HL-60 (cell line): ENCODE measurements around the gene JPT2.

Source experiments
- DNase-seq, 2 experiments: peaks; one replicate each; pipeline ENCODE4 v3.0.0-alpha.2; 2010 to 2020; ENCODE audit warnings: low read depth in 1 of 2, low spot score in 1 of 2
- H3K27ac ChIP-seq: fragments of 250-450 bp; sonication (Bioruptor Pico); replicated peaks from 2 replicates; pipeline ENCODE4 v1.5.1; 2020; ENCODE audit warnings: mild to moderate bottlenecking, moderate library complexity
- H3K27me3 ChIP-seq: fragments of 250-450 bp; sonication (Bioruptor Pico); 2 replicates; pipeline ENCODE4 v1.5.1; 2021; ENCODE audit warnings: mild to moderate bottlenecking, moderate library complexity; ENCODE audit not compliant: insufficient read depth, poor library complexity, severe bottlenecking
- H3K4me3 ChIP-seq: replicated peaks from 2 replicates; pipeline ENCODE4 v1.5.1; 2011; ENCODE audit warnings: mild to moderate bottlenecking, control low read depth, low read length; ENCODE audit not compliant: insufficient read depth
- CTCF ChIP-seq: IDR thresholded peaks from one replicate; pipeline ENCODE4 v1.5.1; 2011; ENCODE audit warnings: low read length, control low read depth, inconsistent platforms; ENCODE audit not compliant: insufficient read depth
- GABPA ChIP-seq: IDR thresholded peaks from 2 replicates; pipeline ENCODE4 v1.6.1; 2012; ENCODE audit warnings: low read depth
- POLR2AphosphoS5 ChIP-seq: IDR thresholded peaks from 2 replicates; pipeline ENCODE4 v1.6.1; 2012; ENCODE audit warnings: low read depth
- REST ChIP-seq: IDR thresholded peaks from 2 replicates; pipeline ENCODE4 v1.6.1; 2012; ENCODE audit warnings: low read depth; ENCODE audit not compliant: insufficient replicate concordance
- SPI1 ChIP-seq: IDR thresholded peaks from 2 replicates; pipeline ENCODE4 v1.6.1; 2012; ENCODE audit warnings: low read depth, mild to moderate bottlenecking, borderline replicate concordance

The JPT2 gene

GRCh38 chr16:1655269-1655807, 22.7 kb upstream of the JPT2 start:
- no peak overlapping the region for H3K27ac ChIP-seq
- no peak overlapping the region for H3K4me3 ChIP-seq
- H3K27me3 ChIP-seq: no peaks in the 10 kb centered on the region
- no peak for TF ChIP-seq GABPA
- DNase-seq: no peak

GRCh38 chr16:1655909-1656807, 21.9 kb upstream of the JPT2 start:
- TF ChIP-seq CTCF: no peak
- TF ChIP-seq POLR2AphosphoS5: no peak
- TF ChIP-seq GABPA: no peak
- no peak for TF ChIP-seq REST
- TF ChIP-seq SPI1: no peak
- H3K27me3 ChIP-seq: no peaks in the 10 kb centered on the region
- no peak for DNase-seq
- no peak overlapping the region for H3K4me3 ChIP-seq
- no peak overlapping the region for H3K27ac ChIP-seq

- TF ChIP-seq CTCF: no peak
- no peak for TF ChIP-seq SPI1
- TF ChIP-seq POLR2AphosphoS5: 0 out of 2 replicates have a peak, but pooled peaks have one; percentile 7
- TF ChIP-seq REST: no peak
- TF ChIP-seq GABPA: no peak
- Histone ChIP-seq H3K4me3 (no peak overlapping the region), H3K27me3 (no peaks in the 10 kb centered on the region), H3K27ac (no peak overlapping the region)
- no peak for DNase-seq
These were observed 21.1 kb upstream of the JPT2 start for GRCh38 chr16:1656808-1657617.

GRCh38 chr16:1657841-1658240, 20.2 kb upstream of the JPT2 start:
- DNase-seq: no peak
- no peak for TF ChIP-seq REST
- TF ChIP-seq SPI1: no peak
- no peak for TF ChIP-seq GABPA
- no peak for TF ChIP-seq POLR2AphosphoS5
- TF ChIP-seq CTCF: no peak
- no peak overlapping the region for H3K27ac ChIP-seq
- H3K27me3 ChIP-seq: no peaks in the 10 kb centered on the region
- no peak overlapping the region for H3K4me3 ChIP-seq
